Measurements from ENCODE around the gene TLE4.
"Not testable (repeated sequence)": the region's sequence is repeated elsewhere in the genome, so short reads cannot be mapped to it uniquely, and the experiment has no call there.

The TLE4 gene

GRCh38 chr9:79736051-79736450 lies 164.3 kb downstream of the TLE4 start:
- no peak for DNase-seq (ENCODE audit: low spot score)

GRCh38 chr9:79741381-79741780 lies 169.6 kb downstream of the TLE4 start:
- DNase-seq (ENCODE audit: low spot score) = no peak

GRCh38 chr9:79742110-79742721 lies 170.5 kb downstream of the TLE4 start:
- DNase-seq (ENCODE audit: low spot score) = no peak

GRCh38 chr9:79744521-79744920 lies 172.8 kb downstream of the TLE4 start:
- DNase-seq (ENCODE audit: low spot score) = no peak

- DNase-seq (ENCODE audit: low spot score) = no peak
Observed at GRCh38 chr9:79745752-79746336, 174.1 kb downstream of the TLE4 start.

- DNase-seq (ENCODE audit: low spot score) = not testable (repeated sequence)
Observed at GRCh38 chr9:79751895-79752466, 180.2 kb downstream of the TLE4 start.

GRCh38 chr9:79756414-79756813 lies 184.6 kb downstream of the TLE4 start:
- no peak for DNase-seq (ENCODE audit: low spot score)

- DNase-seq (ENCODE audit: low spot score) = no peak
Observed at GRCh38 chr9:79757074-79757473, 185.3 kb downstream of the TLE4 start.

- DNase-seq (ENCODE audit: low spot score) = no peak
Observed at GRCh38 chr9:79757881-79758669, 186.3 kb downstream of the TLE4 start.

- DNase-seq (ENCODE audit: low spot score) = no peak
Observed at GRCh38 chr9:79759460-79759859, 187.7 kb downstream of the TLE4 start.

GRCh38 chr9:79762070-79762469 lies 190.3 kb downstream of the TLE4 start:
- no peak for DNase-seq (ENCODE audit: low spot score)

- DNase-seq (ENCODE audit: low spot score) = no peak
Observed at GRCh38 chr9:79763671-79764285, 192.0 kb downstream of the TLE4 start.

GRCh38 chr9:79764374-79764773 lies 192.6 kb downstream of the TLE4 start:
- no peak for DNase-seq (ENCODE audit: low spot score)

GRCh38 chr9:79765466-79765865 lies 193.7 kb downstream of the TLE4 start:
- no peak for DNase-seq (ENCODE audit: low spot score)

GRCh38 chr9:79766091-79766490 lies 194.3 kb downstream of the TLE4 start:
- no peak for DNase-seq (ENCODE audit: low spot score)

- no peak for DNase-seq (ENCODE audit: low spot score)
Observed at GRCh38 chr9:79768194-79768593, 196.4 kb downstream of the TLE4 start.

- DNase-seq (ENCODE audit: low spot score) = no peak
Observed at GRCh38 chr9:79769476-79770275, 197.9 kb downstream of the TLE4 start.

GRCh38 chr9:79774356-79774755 lies 202.6 kb downstream of the TLE4 start:
- no peak for DNase-seq (ENCODE audit: low spot score)

All from CD4-positive, alpha-beta T cell treated with Interleukin-6 at 100 ng/mL for 8 hours (primary cell).